Urothelium cell line (cell line): ENCODE data around the gene WDFY1.

Experiments
- DNase-seq: peaks from one replicate; pipeline ENCODE4 v3.0.0; 2011; ENCODE audit warnings: low spot score, mixed read lengths
- FAIRE-seq: peaks from 2 replicates; lab custom pipeline; 2011; peaks lifted over from hg19 to GRCh38; lab: Jason Lieb, UNC

The WDFY1 gene

DNA sequence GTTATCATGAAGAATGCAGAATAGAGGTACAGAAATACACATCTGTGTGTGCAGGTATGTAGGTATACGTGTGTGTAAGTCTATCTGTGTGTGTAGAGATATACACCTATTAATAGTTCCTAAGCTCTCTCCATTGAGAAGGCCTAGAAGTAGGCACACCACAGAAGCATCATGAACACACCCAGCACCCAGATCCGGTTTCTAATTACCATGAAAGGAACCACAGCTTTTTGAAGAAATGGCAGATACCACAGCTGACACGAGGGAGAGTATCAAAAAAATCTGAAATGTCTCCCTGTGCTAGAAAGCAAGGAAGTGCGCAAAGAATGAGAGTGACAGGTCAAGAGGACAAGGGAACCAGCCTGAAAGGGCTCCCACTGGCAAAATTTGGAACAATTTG lies 80.0 kb downstream of the WDFY1 start:
- FAIRE-seq (no peak), DNase-seq (no peak)

DNA sequence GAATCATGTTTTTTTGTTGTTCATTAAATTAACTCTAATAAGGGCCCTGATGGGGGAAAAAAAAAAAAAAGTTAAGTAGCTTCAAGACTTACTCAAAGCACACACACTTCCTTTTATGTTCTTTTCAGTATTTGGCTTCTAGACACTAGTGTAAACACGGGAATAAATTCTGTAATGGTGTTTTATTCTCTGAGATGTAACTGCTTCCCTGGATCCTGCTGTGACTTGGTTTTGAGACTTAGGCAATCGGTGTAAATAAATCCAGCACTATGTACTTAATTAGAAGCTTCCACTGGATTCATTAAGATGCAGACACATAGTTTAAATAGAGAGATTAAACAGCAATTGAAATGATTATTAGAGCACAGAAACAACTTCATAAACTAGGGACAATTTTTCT lies 81.6 kb downstream of the WDFY1 start:
- FAIRE-seq (no peak), DNase-seq (no peak)

DNA sequence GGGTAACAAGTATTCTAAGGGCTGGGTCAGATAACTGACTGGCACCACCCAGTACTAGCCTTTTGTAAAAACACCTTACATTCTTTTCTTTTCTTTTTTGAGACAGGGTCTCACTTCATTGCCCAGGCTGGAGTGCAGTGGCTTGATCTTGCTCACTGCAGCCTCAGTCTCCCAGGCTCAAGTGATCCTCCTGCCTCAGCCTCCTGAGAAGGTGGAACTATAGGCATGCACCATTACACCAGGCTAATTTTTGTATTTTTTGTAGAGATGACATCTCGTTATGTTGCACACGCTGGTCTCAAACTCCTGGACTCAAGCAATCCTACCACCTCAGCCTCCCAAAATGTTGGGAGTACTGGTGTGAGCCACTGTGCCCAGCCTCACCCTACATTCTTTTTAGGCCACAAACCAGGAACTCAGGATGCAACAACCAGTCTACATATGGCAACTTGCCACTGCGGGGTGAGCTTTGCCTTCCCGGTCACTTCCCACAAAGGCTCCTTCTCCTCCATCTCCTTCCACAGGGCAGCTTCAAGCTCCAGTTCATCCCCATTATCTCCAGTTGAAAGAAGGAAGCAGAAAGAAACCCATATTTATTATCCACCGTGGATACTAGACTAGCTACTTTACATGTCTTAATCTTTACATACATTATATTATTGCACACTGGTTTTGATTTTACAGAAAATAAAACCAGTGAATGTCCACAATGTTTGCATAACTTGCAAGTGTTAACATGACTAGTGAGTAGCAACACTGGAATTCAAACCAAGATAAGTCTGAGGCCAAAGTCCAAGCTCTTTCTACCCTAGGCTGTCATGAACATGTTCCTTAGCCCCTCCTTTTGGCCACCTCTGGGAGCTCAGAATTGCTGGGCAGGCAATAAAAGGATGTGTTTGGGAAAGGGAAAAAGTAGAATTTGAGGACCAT lies 84.1 kb downstream of the WDFY1 start:
- FAIRE-seq, result no peak
- DNase-seq, result peak; percentile 39

DNA sequence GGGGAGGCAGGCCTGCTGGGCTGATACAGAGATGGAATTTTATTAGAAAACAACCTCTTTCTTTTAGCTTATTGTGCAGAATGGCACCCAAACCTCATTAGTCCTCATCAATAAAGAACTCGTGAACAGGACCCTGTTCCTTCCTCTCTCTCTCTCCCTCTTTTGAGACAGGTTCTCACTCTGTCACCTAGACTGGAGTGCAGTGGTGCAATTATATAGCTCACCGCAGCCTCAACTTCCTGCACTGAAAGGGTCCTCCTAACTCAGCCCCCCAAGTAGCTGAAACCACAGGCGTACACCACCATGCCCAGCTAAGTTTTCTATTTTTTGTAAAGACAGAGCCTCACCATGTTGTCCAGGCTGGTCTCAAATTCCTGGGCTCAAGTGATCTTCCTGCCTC lies 86.1 kb downstream of the WDFY1 start:
- no peak for FAIRE-seq
- DNase-seq, result no peak

DNA sequence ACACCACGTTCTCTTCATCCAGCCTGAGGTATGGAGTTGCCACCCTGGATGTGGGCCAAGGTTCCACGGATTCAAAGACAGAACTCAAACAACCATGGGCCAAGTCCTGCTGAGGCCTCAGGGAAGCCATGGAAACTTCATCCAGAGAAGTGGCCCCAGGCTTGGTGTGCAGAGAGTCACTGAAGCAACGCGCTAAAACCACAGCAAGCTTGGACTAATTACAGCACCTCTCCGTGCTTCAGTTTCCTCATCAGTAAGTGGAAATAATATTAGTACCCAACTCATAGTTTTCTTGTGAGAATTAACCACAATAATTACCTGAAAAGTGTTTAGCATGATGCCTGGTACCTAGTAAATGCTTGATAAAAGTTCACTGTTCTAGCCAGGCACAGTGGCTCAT lies 88.6 kb downstream of the WDFY1 start:
- no peak for DNase-seq
- no peak for FAIRE-seq

DNA sequence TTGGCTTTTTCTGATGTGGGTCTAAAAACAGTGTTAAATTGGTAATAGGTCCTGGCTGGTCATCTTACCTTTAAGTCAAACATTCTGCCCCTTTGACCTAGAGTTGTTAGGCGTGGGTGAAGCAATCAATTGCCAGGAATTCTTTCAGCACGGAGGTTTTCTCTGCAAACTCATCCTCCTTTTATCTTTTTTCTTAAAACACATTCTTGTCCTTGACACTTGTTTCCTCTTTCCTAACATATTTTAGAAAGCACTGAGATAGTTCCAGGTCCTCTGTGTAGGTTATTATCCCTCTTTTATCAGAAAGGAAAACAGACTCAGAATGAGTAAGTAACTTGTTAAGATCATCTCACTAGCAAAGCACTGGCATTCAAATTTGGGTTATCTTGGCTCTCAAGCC lies 89.1 kb downstream of the WDFY1 start:
- FAIRE-seq (no peak), DNase-seq (no peak)

DNA sequence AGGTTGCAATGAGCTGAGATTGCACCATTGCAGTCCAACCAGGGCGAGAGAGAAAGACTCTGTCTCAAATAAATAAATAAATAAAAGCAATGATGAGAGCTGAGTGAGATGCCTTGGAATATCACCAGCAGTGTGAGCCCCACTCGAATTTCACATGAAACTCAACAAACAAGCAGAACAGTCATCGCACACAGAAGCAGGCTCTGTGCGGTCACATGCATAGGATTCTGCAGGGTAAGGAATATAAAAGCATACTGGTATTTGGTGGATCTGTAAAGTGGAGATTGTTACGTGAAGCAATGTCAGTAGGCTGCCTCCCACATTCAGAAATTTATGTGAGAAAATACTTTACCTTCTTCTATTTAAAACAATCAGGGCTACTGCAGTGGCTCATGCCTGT lies 89.7 kb downstream of the WDFY1 start:
- FAIRE-seq (no peak), DNase-seq (no peak)

DNA sequence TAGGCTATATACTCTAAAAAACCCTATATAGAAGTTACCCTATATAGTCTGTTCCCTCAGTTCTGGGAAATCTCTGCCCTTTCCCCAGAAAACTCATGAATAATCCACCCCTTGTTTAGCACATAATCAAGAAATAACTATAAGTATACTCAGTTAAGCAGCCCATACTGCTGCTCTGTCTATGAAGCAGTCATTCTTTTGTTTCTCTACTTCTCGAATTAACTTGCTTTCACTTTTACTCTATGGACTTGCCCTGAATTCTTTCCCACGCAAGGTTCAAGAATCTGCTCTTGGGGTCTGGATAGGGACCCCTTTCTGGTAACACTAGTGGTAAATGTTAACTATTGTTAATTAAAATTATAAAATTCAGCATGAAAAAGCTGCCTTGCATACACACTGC lies 90.4 kb downstream of the WDFY1 start:
- DNase-seq, result no peak

DNA sequence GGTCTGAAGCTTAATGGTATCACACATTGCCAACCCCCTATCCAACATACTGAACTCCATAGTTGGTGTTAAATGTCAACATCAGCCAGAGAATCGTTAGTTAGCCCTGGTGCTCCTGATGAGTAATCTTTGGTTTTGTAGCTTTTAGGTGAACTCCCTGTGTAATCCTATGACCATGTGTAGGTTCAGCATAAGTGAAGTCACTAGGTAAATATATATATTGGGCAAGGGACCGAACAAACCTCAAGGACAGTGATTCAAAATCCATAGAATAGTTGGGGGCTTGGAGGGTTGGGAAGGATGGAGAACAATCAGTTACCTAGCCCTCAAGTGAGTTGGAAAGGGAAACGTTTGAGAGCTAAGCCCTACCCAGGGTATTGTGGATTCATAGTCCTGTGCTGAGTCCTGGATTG lies 91.7 kb downstream of the WDFY1 start:
- no peak for DNase-seq
- FAIRE-seq, result no peak

More for the DNA sequence above, 90.4 kb downstream of the WDFY1 start:
- no peak for FAIRE-seq

DNA sequence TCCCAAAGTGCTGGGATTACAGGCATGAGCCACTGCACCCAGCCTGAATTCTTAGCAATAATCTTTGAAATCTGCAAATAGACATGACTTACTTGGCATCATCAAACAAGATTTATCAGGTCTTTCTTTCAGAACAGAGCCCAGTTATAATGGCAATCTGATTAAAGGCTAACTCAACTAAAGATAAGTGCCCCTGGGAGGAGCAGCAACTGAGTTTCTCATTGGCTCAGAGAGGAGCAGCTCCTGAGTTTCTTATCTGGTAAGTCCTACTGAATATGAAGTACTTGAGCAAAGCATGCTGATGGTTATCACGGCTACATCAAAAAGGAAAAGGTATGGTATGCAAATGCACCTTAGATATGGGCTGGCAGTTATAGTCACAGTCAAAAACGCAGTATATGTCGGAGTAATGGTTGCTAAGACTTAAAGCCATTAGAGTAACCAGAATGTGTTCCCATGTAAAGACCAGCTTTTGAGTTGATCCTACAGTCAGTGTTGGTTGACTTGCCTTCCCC lies 92.8 kb downstream of the WDFY1 start:
- FAIRE-seq (no peak), DNase-seq (no peak)

DNA sequence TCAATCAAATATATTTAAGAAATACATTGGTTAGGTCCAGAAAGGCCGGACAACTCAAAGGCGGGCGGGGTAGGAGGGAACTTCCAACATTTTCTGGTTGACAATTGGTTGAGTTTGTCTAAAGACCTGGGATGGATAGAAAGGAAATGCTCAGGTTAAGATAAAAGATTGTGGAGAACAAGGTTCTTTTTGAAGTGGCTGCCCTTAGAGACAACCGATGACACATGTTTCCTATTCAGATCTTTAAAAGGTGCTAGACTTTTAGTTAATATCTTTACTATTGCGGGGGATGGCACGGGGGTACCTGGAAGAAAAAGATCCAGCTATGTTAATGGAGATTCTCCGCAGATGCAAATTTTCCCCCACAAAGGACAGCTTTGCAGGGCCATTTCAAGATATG lies 97.7 kb downstream of the WDFY1 start:
- no peak for FAIRE-seq
- DNase-seq, result no peak

DNA sequence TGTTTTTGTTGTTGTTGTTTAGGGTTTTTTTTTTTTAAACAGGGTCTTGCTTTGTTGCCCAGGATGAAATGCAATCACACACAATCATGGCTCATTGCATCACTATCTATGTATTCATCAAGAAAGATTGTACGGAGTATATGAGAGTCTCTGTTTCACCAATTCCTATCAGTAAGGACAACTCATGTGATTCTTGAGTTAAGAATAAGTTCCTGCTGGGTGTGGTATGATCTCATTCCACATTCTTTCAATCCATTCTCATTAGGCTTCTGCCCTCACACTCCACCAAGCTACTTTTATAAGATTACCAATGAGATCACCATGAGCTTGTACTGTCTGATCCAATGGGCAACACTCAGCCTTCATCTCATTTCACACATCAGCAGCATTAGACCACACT lies 98.6 kb downstream of the WDFY1 start:
- DNase-seq (peak; percentile 21), FAIRE-seq (no peak)

DNA sequence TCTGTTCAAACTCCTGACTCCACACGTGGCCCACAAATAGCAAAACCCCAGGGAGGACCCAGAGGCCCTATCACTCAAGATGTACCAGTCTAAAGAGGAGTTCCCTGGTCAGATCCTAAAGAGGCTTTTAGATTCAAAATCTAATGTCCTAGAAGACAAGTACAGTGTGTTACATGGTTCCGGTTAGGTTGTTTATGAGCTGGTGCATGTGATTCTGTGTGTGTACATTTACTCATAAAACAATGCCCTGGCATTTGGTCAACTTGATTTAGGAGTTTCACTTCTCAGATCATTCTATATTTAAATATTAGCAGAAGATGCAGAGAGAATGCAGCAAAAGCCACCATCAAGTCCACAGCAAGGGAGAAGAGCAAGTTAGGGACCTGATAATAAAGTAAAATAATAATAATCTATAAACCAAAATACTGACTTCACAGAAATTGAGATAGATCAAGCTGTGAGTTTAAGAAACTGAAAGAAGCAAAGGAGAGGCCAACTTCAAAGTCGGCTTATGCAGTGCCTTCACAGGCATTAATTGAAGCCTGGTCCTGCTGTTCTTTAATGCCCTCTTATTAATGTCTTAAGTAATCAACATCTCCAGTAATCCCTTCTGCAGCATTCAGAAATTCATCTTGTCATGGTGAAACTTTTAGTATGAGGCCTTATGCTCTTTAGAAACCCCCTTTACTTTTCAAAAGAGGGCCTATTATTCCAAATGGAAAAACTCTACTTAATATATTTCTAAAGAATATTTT lies 103.5 kb downstream of the WDFY1 start:
- DNase-seq (no peak), FAIRE-seq (no peak)

DNA sequence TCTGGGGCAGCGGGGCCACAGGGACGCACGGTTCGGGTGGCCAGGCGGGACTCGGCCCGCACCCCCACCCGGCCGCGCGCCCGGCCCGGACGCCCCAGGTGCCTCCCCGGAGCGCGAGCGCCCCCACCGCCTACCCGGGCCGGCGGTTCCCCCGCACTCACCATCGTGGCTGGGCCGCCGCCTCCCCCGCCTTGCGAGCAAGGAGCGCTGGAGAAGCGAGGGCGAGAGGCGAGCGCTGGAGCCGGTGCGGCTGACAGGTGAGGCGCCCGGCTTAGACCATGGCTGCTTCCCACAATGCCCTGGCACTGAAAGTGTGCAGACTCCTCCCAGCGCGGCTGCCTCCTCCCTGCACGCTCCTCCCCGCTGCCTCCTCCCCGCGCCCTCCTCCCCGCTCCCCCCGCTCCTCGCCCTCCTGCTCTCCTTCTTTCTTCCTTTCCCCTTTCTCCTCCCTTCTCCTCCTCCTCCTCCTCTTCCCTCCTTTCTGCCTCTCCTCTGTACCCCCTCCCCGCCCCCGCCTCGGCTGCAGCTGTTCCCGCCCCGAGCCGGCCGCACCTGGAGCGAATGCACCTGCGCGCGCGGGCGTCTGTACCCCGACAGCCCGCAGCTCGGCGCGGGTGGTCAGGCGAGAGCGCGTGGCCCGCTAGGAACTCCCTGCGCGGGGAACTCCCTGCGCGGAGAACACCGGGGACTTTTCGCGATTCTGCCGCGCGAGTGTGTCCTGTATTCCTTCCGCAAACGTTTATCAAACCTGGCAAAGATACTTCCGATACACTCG lies 107.7 kb downstream of the WDFY1 start, which contains the start of gene AP1S3:
TSS of gene AP1S3 (minus strand) at position 296 of the 775 bp plus-strand sequence. CDS start at position 164, 132 bp downstream.
- FAIRE-seq, result no peak
- DNase-seq, result peak; percentile 85

DNA sequence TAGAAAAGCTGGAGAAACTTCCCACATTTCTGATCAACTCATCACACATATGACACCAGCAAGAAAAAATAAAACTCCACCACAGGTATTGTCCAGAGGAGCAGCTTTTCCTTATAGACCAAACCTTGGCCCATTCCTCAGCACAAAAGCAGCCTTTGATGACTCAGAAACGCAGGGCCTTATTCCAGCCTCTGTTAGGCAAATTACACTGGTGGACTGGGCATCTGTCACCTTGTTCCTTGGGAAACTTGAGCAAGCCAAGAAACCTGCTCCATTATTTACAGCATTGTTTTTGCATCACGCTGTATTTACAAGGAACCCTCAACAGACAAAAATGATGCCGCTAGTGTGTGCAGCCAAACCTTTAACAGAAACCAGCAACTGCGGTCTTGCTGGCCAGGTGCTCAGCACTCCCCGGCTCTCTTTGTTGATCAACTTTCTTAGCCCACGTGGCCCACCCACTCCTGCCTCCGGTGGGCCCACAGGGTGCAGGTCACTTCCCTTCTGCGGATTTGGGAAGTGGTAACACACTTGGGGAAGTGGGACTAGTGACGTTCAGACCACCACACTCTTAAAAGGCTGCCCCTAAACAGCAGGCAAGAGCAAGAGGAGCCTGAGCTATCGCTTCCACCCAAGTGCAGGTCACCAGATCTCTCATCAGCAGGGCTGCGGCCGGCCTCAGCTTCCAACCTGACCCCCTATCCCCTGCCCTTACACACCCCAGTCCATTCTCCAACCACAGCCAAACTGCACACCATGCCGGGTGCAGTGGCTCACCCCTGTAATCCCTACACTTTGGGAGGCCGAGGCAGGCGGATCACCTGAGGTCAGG lies 109.2 kb downstream of the WDFY1 start:
- DNase-seq (peak; percentile 18), FAIRE-seq (no peak)

DNA sequence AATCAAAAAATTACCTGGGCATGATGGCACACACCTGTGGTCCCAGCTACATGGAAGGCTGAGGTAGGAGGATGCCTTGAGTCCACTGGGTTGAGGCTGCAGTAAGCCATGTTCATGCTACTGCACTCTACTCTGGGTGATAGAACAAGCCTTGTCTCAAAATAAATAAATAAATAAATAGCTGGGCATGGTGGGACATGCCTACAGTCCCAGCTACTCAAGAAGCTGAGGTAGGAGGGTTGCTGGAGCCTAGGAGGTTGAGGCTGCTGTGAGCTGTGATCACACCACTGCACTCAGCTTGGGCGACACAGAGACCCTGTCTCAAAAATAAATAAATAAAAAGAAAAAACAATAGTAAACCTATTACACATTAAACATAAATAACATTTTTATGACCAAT lies 110.7 kb downstream of the WDFY1 start:
- FAIRE-seq, result no peak
- no peak for DNase-seq

DNA sequence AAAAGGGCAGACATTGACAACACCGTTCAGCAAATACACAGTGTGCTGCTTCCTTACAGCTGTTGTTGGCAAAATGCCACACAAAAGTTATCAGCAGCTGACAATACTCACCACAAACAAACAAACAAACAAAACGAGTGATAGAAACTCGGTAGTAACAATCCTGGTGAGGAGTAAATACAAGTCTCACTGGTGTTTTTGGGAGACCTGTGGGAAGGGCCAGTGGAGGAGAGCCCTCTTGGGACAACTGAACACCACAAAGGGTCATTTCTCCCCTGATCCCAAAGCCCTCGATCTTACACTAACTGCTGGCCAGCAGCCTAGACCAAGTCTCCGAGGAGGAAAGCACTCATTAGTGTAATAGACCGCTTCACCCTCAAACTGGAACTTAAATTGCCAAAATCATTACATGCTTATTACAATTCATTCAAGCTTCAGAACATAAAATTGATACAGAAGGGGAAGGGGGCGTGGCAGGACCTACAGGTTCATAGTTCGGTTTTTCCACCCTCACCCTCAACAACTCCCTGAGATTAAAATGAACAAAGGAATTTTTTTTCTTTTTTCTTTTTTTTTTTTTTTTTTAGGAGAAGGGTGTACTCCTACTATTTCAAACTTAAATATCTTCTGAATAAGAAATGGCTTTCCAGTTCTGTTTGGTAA lies 112.8 kb downstream of the WDFY1 start:
- DNase-seq (no peak), FAIRE-seq (no peak)

DNA sequence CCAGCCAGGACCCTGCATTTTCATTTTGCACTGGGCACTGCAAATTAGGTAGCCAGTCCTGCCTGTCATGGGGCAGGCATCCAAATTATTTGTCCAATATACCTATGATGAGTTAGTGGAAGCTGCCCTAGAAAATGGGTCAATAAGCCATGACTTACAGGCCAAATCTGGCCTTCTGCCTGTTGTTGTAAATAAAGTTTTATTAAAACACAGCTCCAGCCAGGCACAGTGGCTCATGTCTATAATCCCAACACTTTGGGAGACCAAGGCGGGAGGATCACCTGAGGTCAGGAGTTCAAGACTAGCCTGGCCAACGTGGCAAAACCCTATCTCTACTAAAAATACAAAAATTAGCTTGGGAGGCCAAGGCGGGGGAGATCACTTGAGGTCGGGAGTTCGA lies 116.0 kb downstream of the WDFY1 start:
- no peak for DNase-seq

DNA sequence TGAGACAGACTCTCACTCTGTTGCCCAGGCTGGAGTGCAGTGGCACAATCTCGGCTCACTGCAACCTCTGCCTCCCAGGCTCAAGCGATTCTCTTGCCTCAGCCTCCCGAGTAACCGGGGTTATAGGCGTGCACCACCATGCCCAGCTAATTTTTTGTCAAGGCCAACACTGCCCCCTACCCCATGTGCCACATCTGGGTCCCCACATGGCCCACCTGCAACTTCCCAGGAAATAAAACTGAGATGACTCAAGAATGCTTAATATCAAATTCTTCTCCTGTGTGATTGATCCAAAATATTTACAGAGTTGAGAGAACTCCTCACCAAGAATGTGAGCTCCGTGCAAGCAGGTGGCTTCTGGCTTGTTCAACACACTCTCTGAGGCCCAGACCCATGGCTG lies 116.8 kb downstream of the WDFY1 start:
- DNase-seq (no peak), FAIRE-seq (no peak)

More for the DNA sequence above, 116.0 kb downstream of the WDFY1 start:
- no peak for FAIRE-seq

DNA sequence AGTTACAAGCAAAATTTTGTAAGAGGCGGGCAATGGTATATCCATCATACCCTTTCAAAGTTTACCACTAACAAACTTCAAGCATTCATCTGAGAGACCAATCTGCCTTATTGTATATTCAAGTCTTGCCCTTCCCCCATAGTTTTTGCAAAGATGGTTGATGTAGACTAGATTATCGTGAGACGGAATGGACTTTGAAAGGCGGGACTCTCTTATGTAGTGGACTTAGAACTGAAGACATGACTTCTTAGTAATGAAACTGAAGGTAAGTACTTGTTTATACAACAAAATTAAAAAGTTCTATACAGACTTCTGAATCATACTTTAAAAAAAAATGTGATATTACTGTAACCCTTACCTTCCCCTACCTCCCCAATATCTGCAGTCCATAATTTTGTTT lies 118.1 kb downstream of the WDFY1 start:
- FAIRE-seq, result no peak
- DNase-seq, result no peak
